Inflammatory macrophage (primary cell): ENCODE results near the gene URM1.

Source experiments
- DNase-seq, 2 donors: peaks; one replicate each; pipeline ENCODE4 v3.0.0-alpha.2; 2020 to 2022

URM1 gene

GRCh38 chr9:128388150-128388549 is 17.0 kb downstream of the URM1 start:
- DNase-seq = no peak

- no peak for DNase-seq
Observed at GRCh38 chr9:128389395-128390149, 18.4 kb downstream of the URM1 start.

- DNase-seq = no peak
Observed at GRCh38 chr9:128390150-128390812, 19.1 kb downstream of the URM1 start.

GRCh38 chr9:128390813-128391711 is 19.9 kb downstream of the URM1 start:
- no peak for DNase-seq

GRCh38 chr9:128391956-128392301 is 20.8 kb downstream of the URM1 start:
- DNase-seq = no peak

- no peak for DNase-seq
Observed at GRCh38 chr9:128392302-128393144, 21.3 kb downstream of the URM1 start.

- DNase-seq = no peak
Observed at GRCh38 chr9:128393145-128393775, 22.1 kb downstream of the URM1 start.

GRCh38 chr9:128393970-128394369 is 22.8 kb downstream of the URM1 start:
- DNase-seq = no peak

GRCh38 chr9:128394379-128395168 is 23.4 kb downstream of the URM1 start:
- no peak for DNase-seq

- peak; percentile 60 to 61 for DNase-seq
Observed at GRCh38 chr9:128396970-128397613, 25.9 kb downstream of the URM1 start.

GRCh38 chr9:128397831-128398230 is 26.7 kb downstream of the URM1 start:
- no peak for DNase-seq

GRCh38 chr9:128399861-128400260 is 28.7 kb downstream of the URM1 start:
- DNase-seq = no peak

GRCh38 chr9:128404560-128404959 is 33.4 kb downstream of the URM1 start:
- DNase-seq = no peak

- no peak for DNase-seq
Observed at GRCh38 chr9:128405077-128405779, 34.1 kb downstream of the URM1 start.

GRCh38 chr9:128405780-128406171 is 34.6 kb downstream of the URM1 start:
- DNase-seq = no peak

GRCh38 chr9:128406848-128407391 is 35.7 kb downstream of the URM1 start:
- DNase-seq = no peak

GRCh38 chr9:128408963-128409431 is 37.8 kb downstream of the URM1 start:
- DNase-seq = no peak

GRCh38 chr9:128409450-128409849 is 38.3 kb downstream of the URM1 start:
- DNase-seq = no peak

GRCh38 chr9:128409978-128410377 is 38.8 kb downstream of the URM1 start:
- no peak for DNase-seq
